Neuronal stem cell (in vitro differentiated cells): ENCODE measurements around the gene ANXA4.

Source experiments
- DNase-seq: peaks from one replicate; pipeline ENCODE4 v3.0.0-alpha.2; 2013; ENCODE audit warnings: low spot score
- H2AFZ ChIP-seq: one replicate; pipeline ENCODE4 v1.6.1; 2013; ENCODE audit warnings: mild to moderate bottlenecking, low read length, inconsistent platforms
- H2AK5ac ChIP-seq: 2 replicates; pipeline ENCODE4 v1.6.1; 2013; ENCODE audit warnings: low read depth, mild to moderate bottlenecking, inconsistent platforms, low read length, moderate library complexity, mixed read lengths
- H2BK120ac ChIP-seq: 2 replicates; pipeline ENCODE4 v1.6.1; 2013; ENCODE audit warnings: low read depth, mild to moderate bottlenecking, inconsistent platforms, low read length, moderate library complexity, mixed read lengths
- H2BK12ac ChIP-seq: one replicate; pipeline ENCODE4 v1.6.1; 2013; ENCODE audit warnings: low read length, inconsistent platforms
- H2BK15ac ChIP-seq: 2 replicates; pipeline ENCODE4 v1.6.1; 2013; ENCODE audit warnings: mild to moderate bottlenecking, low read length, inconsistent platforms, mixed read lengths
- H2BK5ac ChIP-seq: one replicate; pipeline ENCODE4 v1.6.1; 2013; ENCODE audit warnings: inconsistent platforms, mild to moderate bottlenecking, low read length, moderate library complexity
- H3K14ac ChIP-seq: one replicate; pipeline ENCODE4 v1.6.1; 2013; ENCODE audit warnings: low read length, inconsistent platforms
- H3K18ac ChIP-seq: 2 replicates; pipeline ENCODE4 v1.6.1; 2013; ENCODE audit warnings: low read length, inconsistent platforms
- H3K23ac ChIP-seq: 2 replicates; pipeline ENCODE4 v1.6.1; 2013; ENCODE audit warnings: low read depth, mild to moderate bottlenecking, mixed read lengths, low read length, inconsistent platforms; ENCODE audit not compliant: poor library complexity
- H3K27ac ChIP-seq: replicated peaks from 3 replicates; pipeline ENCODE4 v1.5.1; 2013; ENCODE audit warnings: low read length, inconsistent platforms
- H3K27me3 ChIP-seq, 3 experiments: 2 replicates each; pipeline ENCODE4 v1.6.1; 2013; ENCODE audit warnings: low read length in 3 of 3, mild to moderate bottlenecking in 2 of 3, inconsistent platforms in 1 of 3, low read depth in 1 of 3, mixed read lengths in 1 of 3, moderate library complexity in 1 of 3; ENCODE audit not compliant: control insufficient read depth in 3 of 3, insufficient read depth in 3 of 3
- H3K36me3 ChIP-seq, 2 donors: replicated peaks in 1 of 2; 2 replicates each; pipeline ENCODE4 v1.6.1; 2013; ENCODE audit warnings: low read length in 2 of 2; ENCODE audit not compliant: control insufficient read depth in 2 of 2, insufficient read depth in 2 of 2
- H3K4ac ChIP-seq: 2 replicates; pipeline ENCODE4 v1.6.1; 2013; ENCODE audit warnings: inconsistent platforms, mild to moderate bottlenecking, low read length, moderate library complexity
- H3K4me1 ChIP-seq, 2 donors: 1 replicate in 1 of 2; 2 replicates in 1 of 2; pipeline ENCODE4 v1.6.1; 2013; ENCODE audit warnings: low read length in 2 of 2, low read depth in 1 of 2; ENCODE audit not compliant: control insufficient read depth in 2 of 2, insufficient read depth in 1 of 2
- H3K4me2 ChIP-seq: one replicate; pipeline ENCODE4 v1.6.1; 2013; ENCODE audit warnings: mild to moderate bottlenecking, low read length, inconsistent platforms; ENCODE audit not compliant: insufficient read depth, poor library complexity, severe bottlenecking
- H3K4me3 ChIP-seq, 2 donors: 2 replicates each; pipeline ENCODE4 v1.5.1; 2013; ENCODE audit warnings: low read length in 2 of 2, mild to moderate bottlenecking in 2 of 2, inconsistent platforms in 1 of 2, moderate library complexity in 1 of 2
- H3K79me1 ChIP-seq: one replicate; pipeline ENCODE4 v1.6.1; 2013; ENCODE audit warnings: low read depth, mild to moderate bottlenecking, inconsistent platforms, low read length, moderate library complexity
- H3K9ac ChIP-seq: one replicate; pipeline ENCODE4 v1.6.1; 2013; ENCODE audit warnings: mild to moderate bottlenecking, low read depth, low read length, inconsistent platforms; ENCODE audit not compliant: poor library complexity
- H3K9me3 ChIP-seq, 2 donors: replicated peaks in 1 of 2; 2 replicates each; pipeline versions ENCODE3 to v1.6.1; 2013; ENCODE audit warnings: low read length in 2 of 2, mild to moderate bottlenecking in 2 of 2, inconsistent platforms in 1 of 2, low read depth in 1 of 2, mixed read lengths in 1 of 2, moderate library complexity in 1 of 2; ENCODE audit not compliant: control insufficient read depth in 2 of 2, insufficient read depth in 1 of 2
- H4K8ac ChIP-seq: one replicate; pipeline ENCODE4 v1.6.1; 2013; ENCODE audit warnings: low read depth, mild to moderate bottlenecking, inconsistent platforms, low read length, moderate library complexity
- H4K91ac ChIP-seq: one replicate; pipeline ENCODE4 v1.6.1; 2013; ENCODE audit warnings: low read length, low read depth, mild to moderate bottlenecking, inconsistent platforms; ENCODE audit not compliant: poor library complexity
- WGBS, 2 donors: extraction: QIAGEN DNeasy Blood & Tissue Kit; methylation state at CpG; one replicate each; pipeline ENCODE4 v1.1.7; 2013; ENCODE audit warnings: missing lambda C conversion rate in 2 of 2, mixed read lengths in 1 of 2; ENCODE audit not compliant: insufficient read length in 2 of 2, insufficient replicate concordance in 1 of 2; ENCODE audit errors: extremely low coverage in 2 of 2; 5-methylcytosine and 5-hydroxymethylcytosine counted together

Gene ANXA4

DNA sequence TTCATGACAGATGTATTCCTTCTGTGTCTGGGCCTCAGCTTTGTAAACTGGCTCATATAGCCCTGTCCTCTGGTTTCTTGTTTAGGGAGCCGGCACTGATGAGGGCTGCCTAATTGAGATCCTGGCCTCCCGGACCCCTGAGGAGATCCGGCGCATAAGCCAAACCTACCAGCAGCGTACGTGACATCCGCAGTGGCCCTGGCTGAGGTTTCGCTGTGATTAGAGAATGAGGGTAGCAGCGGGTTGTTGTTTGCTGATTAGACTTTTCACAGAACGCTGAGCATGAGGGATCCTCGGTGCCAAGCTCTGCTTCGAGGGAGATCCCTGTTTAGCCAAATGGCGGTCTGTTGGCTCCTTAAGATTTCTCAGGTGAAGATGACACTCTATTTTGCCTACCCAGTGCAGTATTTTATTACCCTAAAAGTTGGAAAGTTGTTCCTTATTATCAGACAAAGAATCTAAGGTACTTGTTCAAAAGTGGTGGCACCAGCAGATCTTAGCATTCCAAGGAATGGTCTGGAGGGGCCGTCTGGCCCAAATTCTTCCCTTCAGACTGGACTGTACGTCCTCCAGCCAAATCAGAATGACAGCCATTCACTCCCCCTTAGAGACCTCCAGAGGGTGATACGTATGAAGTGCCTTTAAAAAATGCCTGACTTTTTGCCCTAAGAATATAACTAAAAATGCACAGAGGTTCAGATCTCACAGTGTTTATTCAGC, 66.0 kb downstream of the ANXA4 start:
- H4K8ac ChIP-seq = no peak overlapping the region
- H3K4me1 ChIP-seq = peaks cover 0 to 4% of the 10 kb centered on the region in 2 donors
- H3K23ac ChIP-seq = no peak overlapping the region
- H2AFZ ChIP-seq = no peak overlapping the region
- no peak overlapping the region for H3K4ac ChIP-seq
- no peaks in the 10 kb centered on the region for H3K79me1 ChIP-seq
- H3K36me3 ChIP-seq = no peaks in the 10 kb centered on the region
- no peak overlapping the region for H2BK5ac ChIP-seq
- H3K4me2 ChIP-seq = no peak overlapping the region
- H3K18ac ChIP-seq = peak overlapping the region; percentile 35
- H3K14ac ChIP-seq = no peak overlapping the region
- no peak overlapping the region for H2AK5ac ChIP-seq
- H2BK15ac ChIP-seq = no peak overlapping the region
- H2BK12ac ChIP-seq = no peak overlapping the region
- H3K27me3 ChIP-seq = peaks cover 0 to 9% (median 0%) of the 10 kb centered on the region in 3 experiments
- no peaks in the 10 kb centered on the region for H3K9me3 ChIP-seq
- no peak overlapping the region for H3K27ac ChIP-seq
- H4K91ac ChIP-seq = no peak overlapping the region
- no peak overlapping the region for H2BK120ac ChIP-seq
- no peak overlapping the region for H3K9ac ChIP-seq
- no peak for DNase-seq
- H3K4me3 ChIP-seq = no peak overlapping the region
- no CpG with 5 or more reads among the region's 16 CpGs for WGBS, 2 donors

DNA sequence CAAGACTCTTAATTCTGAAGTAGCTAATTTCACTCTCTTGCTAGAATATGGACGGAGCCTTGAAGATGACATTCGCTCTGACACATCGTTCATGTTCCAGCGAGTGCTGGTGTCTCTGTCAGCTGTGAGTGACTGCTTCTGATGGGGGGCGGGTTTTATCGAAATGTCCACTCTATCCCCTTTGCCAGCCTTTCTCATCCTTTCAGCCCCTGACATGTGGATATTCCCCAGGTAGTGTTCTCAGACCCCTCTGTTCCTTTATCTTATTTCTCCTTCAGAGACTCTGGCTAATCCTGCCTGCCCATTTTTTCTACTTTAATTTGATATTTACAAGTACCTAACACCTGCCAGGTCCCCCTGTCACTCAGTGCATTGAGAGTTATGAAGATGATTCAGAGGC, 68.6 kb downstream of the ANXA4 start:
- Histone ChIP-seq H3K79me1 (no peaks in the 10 kb centered on the region), H2BK12ac (no peak overlapping the region), H4K8ac (no peak overlapping the region), H3K27ac (no peak overlapping the region), H3K4me2 (no peak overlapping the region), H3K27me3 (peaks cover 0 to 9% (median 0%) of the 10 kb centered on the region in 3 experiments), H3K4me1 (peaks cover 0 to 2% of the 10 kb centered on the region in 2 donors), H3K14ac (no peak overlapping the region), H3K9me3 (no peaks in the 10 kb centered on the region), H3K36me3 (no peaks in the 10 kb centered on the region), H3K4me3 (no peak overlapping the region), H3K4ac (no peak overlapping the region), H3K18ac (no peak overlapping the region), H4K91ac (no peak overlapping the region), H2BK15ac (no peak overlapping the region), H2AFZ (no peak overlapping the region), H3K23ac (no peak overlapping the region), H3K9ac (no peak overlapping the region), H2BK120ac (no peak overlapping the region), H2BK5ac (no peak overlapping the region), H2AK5ac (no peak overlapping the region)
- no CpG with 5 or more reads among the region's 6 CpGs for WGBS, 2 donors
- DNase-seq = no peak

DNA sequence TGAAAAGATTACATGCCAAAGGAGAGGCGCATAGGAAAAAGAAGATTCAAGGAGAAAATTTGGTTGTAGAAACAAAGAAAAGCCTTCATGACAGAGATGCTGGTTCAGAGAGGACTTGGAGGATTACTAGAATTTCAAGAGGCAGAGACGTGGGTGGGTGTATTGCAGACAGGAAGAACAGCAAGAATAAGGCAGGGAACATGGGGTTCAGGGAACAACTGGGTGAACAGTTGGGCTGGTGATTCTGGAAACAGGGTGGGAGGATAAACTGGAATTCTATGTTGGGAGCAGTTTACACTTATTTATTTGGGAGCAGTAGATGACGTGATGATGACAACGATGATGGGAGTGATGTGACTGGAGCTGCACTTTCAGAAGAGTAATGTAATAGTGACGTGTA, 69.1 kb downstream of the ANXA4 start:
- Histone ChIP-seq H2BK5ac (no peak overlapping the region), H3K9me3 (no peaks in the 10 kb centered on the region), H3K27ac (no peak overlapping the region), H3K4ac (no peak overlapping the region), H3K4me1 (peaks cover 0 to 2% of the 10 kb centered on the region in 2 donors), H3K9ac (no peak overlapping the region), H3K27me3 (peaks cover 0 to 9% (median 0%) of the 10 kb centered on the region in 3 experiments), H3K36me3 (no peaks in the 10 kb centered on the region), H3K14ac (no peak overlapping the region), H3K79me1 (no peaks in the 10 kb centered on the region), H3K4me3 (no peak overlapping the region), H3K23ac (no peak overlapping the region), H2AK5ac (no peak overlapping the region), H3K18ac (no peak overlapping the region), H4K8ac (no peak overlapping the region), H4K91ac (no peak overlapping the region), H2AFZ (no peak overlapping the region), H2BK12ac (no peak overlapping the region), H3K4me2 (no peak overlapping the region), H2BK15ac (no peak overlapping the region), H2BK120ac (no peak overlapping the region)
- DNase-seq = no peak
- no CpG with 5 or more reads among the region's 5 CpGs for WGBS, 2 donors

DNA sequence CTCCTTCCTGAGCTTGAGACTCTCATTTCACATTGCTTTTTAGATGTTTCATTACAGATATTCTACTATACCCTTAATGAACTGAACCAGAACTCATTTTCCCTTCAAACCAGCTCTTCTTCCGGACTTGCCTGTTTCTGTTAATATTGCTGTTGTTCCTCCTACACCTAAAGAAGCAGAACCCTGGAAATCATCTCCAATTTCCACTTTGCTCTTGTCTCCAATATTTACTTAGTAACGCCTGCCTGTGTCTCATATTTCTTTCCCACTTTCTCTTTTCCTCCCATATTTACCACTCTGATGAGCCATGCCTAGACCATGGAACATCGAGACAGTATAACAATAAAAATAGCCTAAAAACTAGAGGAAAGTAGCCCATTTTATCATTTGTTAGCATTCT, 69.7 kb downstream of the ANXA4 start:
- Histone ChIP-seq H4K91ac (no peak overlapping the region), H3K9ac (no peak overlapping the region), H2AK5ac (no peak overlapping the region), H3K18ac (no peak overlapping the region), H3K14ac (no peak overlapping the region), H3K27me3 (peaks cover 0 to 9% (median 0%) of the 10 kb centered on the region in 3 experiments), H4K8ac (no peak overlapping the region), H3K23ac (no peak overlapping the region), H3K4me2 (no peak overlapping the region), H3K27ac (no peak overlapping the region), H2BK120ac (no peak overlapping the region), H3K4me3 (no peak overlapping the region), H2AFZ (no peak overlapping the region), H3K4ac (no peak overlapping the region), H3K9me3 (no peaks in the 10 kb centered on the region), H2BK12ac (no peak overlapping the region), H3K4me1 (peaks cover 0 to 2% of the 10 kb centered on the region in 2 donors), H2BK5ac (no peak overlapping the region), H2BK15ac (no peak overlapping the region), H3K36me3 (no peaks in the 10 kb centered on the region), H3K79me1 (no peaks in the 10 kb centered on the region)
- no peak for DNase-seq
- WGBS, 2 donors = no CpG with 5 or more reads among the region's 3 CpGs
